Hair follicular keratinocyte (primary cell): ENCODE data around the gene EPHA1. TPM values are rescaled to one million over a fixed set of nuclear protein-coding genes. Genes with fewer than 3 reads are reported as not detected.

ENCODE experiments used
- total RNA-seq: library from RNA; depleted of rRNA; stranded (reverse); fragments of >200 nt; gene quantifications from 2 replicates; pipeline ENCODE4 v1.2.3, GENCODE V29; 2015

The EPHA1 gene
- total RNA-seq = 35.5 and 37.2 TPM in 2 replicates

GRCh38 chr7:143408686-143409561, at the start of gene EPHA1:
TSS of gene EPHA1 (minus strand) at chr7:143408856. CDS start at chr7:143408805, 51 bp downstream.

DNA sequence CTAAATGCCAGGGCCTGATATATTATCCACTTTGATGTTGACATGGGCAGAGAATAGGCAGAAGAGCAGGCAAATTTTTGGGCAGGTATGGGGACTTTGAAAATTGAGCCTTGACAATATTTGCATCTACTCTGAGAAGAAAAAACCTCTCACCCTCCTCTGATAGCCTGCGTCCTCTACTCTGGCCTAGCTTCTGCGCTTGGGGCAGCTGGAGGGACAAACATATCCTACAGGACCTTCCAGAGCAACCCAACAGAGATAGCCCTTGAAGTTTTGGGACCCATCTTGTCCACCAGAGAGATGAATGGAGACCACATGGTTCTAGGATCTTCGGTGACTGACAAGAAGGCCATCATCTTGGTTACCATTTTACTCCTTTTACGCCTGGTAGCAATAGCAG, 34.5 kb upstream of the EPHA1 start, which contains the start of gene TAS2R60:
Gene TAS2R60 (plus strand): TSS at position 301 of the 400 bp plus-strand sequence. CDS start 0 bp downstream, at position 301.

DNA sequence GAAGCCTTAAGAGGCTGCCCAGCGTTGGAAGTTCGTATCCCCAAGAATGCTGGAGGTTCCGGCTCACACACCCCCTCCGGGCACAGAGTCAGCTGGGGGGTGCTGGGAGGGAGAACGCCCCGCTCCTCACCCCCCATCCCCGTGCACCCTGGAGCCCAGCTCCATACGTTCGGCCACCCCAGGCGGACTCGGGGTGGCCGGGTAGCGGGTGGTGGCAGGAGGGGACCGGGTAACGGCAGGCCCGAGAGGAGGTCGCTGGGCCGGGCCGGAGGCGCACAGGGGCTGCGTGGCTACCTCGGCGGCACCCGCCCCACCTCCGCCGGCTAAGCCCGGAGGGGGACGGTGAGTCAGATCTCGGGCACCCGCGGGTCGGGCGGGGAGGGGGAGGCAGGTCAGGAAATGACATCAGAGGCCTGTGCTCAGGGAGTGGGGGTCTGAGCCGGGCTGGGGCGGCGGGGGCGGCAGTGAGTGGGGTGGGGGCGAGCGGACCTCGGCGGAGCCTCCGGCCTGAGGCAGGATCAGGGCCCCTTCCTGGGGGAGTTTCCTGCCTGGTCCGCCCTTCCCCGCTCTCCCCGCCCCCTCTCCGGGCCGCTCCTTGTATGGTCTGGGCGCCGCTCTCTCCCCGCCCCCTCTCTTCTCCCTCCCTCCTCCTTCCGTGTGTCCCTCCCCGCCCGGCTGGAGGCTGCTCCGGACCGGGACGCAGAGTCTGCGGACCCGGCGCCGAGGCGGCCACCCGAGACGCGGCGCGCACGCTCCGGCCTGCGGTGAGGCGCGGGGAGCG, 27.8 kb downstream of the EPHA1 start, which contains the start of gene ZYX:
Gene ZYX (plus strand): TSS at position 700 of the 781 bp plus-strand sequence. CDS start 227 bp downstream, outside the sequence.

DNA sequence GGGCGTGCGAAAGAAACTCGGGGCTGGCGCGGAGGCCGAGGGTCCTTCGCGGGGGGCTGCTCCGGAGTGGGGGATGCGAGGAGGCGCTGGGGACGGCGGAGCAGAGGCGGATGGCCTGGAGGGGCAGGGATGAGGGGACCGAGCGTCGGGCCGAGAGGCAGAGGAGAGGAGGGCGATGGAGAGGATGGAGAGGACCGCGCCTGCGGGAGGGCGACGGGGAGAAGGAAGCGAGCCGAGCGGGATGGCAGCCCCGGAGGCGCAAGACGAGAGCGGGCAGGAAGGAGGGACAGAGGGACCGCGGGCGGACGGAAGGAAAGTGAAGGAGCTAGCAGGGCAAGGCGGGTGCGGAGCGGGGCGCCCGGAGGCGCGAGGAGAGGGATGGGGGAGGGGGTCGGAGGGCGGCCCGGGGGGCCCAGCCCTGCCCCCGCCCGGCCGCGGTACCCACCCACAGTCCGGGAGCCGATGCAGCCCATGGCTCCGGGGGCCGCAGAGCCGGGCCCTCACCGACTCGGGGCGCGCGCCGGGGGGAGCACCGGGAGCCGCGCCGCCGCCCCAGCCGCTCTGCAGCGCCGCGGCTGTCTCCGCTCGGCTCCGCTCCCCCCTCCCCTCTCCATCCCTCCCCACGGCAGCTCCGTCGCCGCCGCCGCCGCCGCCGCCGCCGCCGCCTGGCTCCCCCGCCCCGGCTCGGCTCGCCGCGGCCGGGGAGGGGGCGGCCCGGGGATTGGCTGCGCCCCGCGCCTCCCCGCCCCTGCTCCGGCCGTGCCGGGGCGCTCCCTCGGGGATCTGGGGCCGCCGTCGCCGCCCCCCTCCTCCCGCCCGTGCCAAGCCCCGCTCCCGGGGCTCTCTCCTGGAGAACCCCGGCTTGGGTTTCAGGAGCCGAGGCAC, 46.3 kb downstream of the EPHA1 start, which contains the start of gene FAM131B:
Gene FAM131B (minus strand): TSS at position 583 of the 885 bp plus-strand sequence. CDS start 110 bp downstream, at position 473.

Other genes starting within 250 kb of the EPHA1 start
- not detected in 2 replicates for gene TAS2R39, start 225.4 kb downstream of the EPHA1 start, total RNA-seq
- gene TAS2R40, start 186.8 kb downstream of the EPHA1 start, total RNA-seq = not detected in 2 replicates
- gene GSTK1, start 145.4 kb downstream of the EPHA1 start, total RNA-seq = 118 and 175 TPM in 2 replicates
- 7.1 and 8.9 TPM in 2 replicates for gene TMEM139, start 123.9 kb downstream of the EPHA1 start, total RNA-seq
- 9.4 and 17.2 TPM in 2 replicates for gene CASP2, start 120.5 kb downstream of the EPHA1 start, total RNA-seq
- 0.08 TPM in 1 of 2 replicates, not detected in the other for gene CLCN1, start 92.7 kb downstream of the EPHA1 start, total RNA-seq
- 0.08 and 0.19 TPM in 2 replicates for gene FAM131B, start 46.1 kb downstream of the EPHA1 start, total RNA-seq
- gene ZYX, start 27.5 kb downstream of the EPHA1 start, total RNA-seq = 78.2 and 95.9 TPM in 2 replicates
- not detected in 2 replicates for gene TAS2R60, start 34.6 kb upstream of the EPHA1 start, total RNA-seq
- gene TAS2R41, start 69.0 kb upstream of the EPHA1 start, total RNA-seq = not detected in 2 replicates
- gene CTAGE15, start 162.9 kb upstream of the EPHA1 start, total RNA-seq = 0.11 and 0.31 TPM in 2 replicates
- gene TCAF2, start 212.1 kb upstream of the EPHA1 start, total RNA-seq = 0.16 and 0.72 TPM in 2 replicates